IPS-18c (cell line): ENCODE measurements around the gene TLR9.

Source experiments
- H3K4me3 ChIP-seq: 2 replicates; pipeline ENCODE4 v1.7.0; 2013; ENCODE audit warnings: low read depth, mild to moderate bottlenecking, low read length, moderate library complexity; ENCODE audit not compliant: insufficient read depth
- H3K9me3 ChIP-seq: one replicate; pipeline ENCODE4 v1.6.1; 2013; ENCODE audit warnings: mild to moderate bottlenecking, low read length, moderate library complexity; ENCODE audit not compliant: control insufficient read depth, insufficient read depth

The TLR9 gene

GRCh38 chr3:52175416-52176179, 49.8 kb downstream of the TLR9 start:
- Histone ChIP-seq H3K4me3 (no peak overlapping the region), H3K9me3 (no peaks in the 10 kb centered on the region)

GRCh38 chr3:52174896-52175295, 50.5 kb downstream of the TLR9 start:
- Histone ChIP-seq H3K9me3 (no peaks in the 10 kb centered on the region), H3K4me3 (no peak overlapping the region)

- Histone ChIP-seq H3K4me3 (no peak overlapping the region), H3K9me3 (no peaks in the 10 kb centered on the region)
Observed at GRCh38 chr3:52173101-52173500, 52.3 kb downstream of the TLR9 start.

GRCh38 chr3:52172262-52172757, 53.1 kb downstream of the TLR9 start:
- H3K4me3 ChIP-seq: no peak overlapping the region

GRCh38 chr3:52171514-52172261, 53.8 kb downstream of the TLR9 start:
- no peak overlapping the region for H3K4me3 ChIP-seq
- no peaks in the 10 kb centered on the region for H3K9me3 ChIP-seq

More at GRCh38 chr3:52172262-52172757, 53.1 kb downstream of the TLR9 start:
- no peaks in the 10 kb centered on the region for H3K9me3 ChIP-seq
